Measurements from ENCODE around the gene AFF3. TPM values are rescaled to one million over a fixed set of nuclear protein-coding genes. Genes with fewer than 3 reads are reported as not detected.

The AFF3 gene
- total and polyA plus RNA-seq, 2 of the 8 experiments (the other 6 are each of a cell fraction or from before 2014, with no cell fraction given): 0.27 to 3.0 TPM

DNA sequence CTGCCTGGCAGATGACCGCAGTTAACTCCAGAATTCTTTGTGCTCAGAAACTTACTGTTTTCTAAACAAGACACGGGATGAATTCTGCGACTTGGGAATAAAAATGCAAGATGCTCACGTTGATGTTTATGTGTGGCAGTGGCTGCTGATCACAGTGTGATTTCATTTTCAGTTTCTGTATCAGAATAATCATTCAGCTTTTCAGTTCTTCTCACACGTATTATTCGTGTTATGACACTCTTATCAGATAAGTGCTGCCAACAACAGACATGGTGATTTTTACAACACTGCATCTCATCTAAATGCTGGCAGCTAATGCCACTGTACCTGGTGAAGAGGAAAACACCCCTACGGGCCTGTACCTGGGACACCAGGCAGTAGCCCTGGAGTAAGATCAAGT is 379.7 kb downstream of the AFF3 start:
- POLR2A ChIA-PET (ENCODE audit: partially characterized antibody): no interaction called here
- no peak for FAIRE-seq
- Histone ChIP-seq H3K4me3 (ENCODE audit: extremely low read depth in 1 of 4, insufficient read depth in 2 of 4, low read depth in 3 of 4, low read length in 4 of 4) (no peak overlapping the region), H3K18ac (ENCODE audit: extremely low read depth, low read length) (no peak overlapping the region), H2BK12ac (ENCODE audit: low read depth, low read length) (no peak overlapping the region), H3K27me3 (replicated peaks in 1 of 4; ENCODE audit: control insufficient read depth in 3 of 4, extremely low read depth in 1 of 4, insufficient read depth in 3 of 4, low read length in 3 of 4) (no peaks in the 10 kb centered on the region; a peak in 1 of 7 replicates), H3K79me2 (ENCODE audit: control insufficient read depth in 1 of 2, insufficient read depth in 2 of 2, low read length in 2 of 2) (no peaks in the 10 kb centered on the region), H3K27ac (ENCODE audit: low read depth, low read length) (no peak overlapping the region), H2BK20ac (ENCODE audit: low read length) (no peak overlapping the region), H3K4me1 (replicated peaks in 1 of 4; ENCODE audit: control insufficient read depth in 3 of 4, insufficient read depth in 4 of 4, low read length in 3 of 4) (no peaks in the 10 kb centered on the region; a peak in 1 of 7 replicates), H2AFZ (ENCODE audit: low read length) (no peak overlapping the region), H3K14ac (ENCODE audit: insufficient read length) (no peak overlapping the region), H3K56ac (replicated peaks; ENCODE audit: insufficient read length, low read depth, low read length) (no peak overlapping the region), H2BK15ac (ENCODE audit: low read length) (no peak overlapping the region), H4K8ac (ENCODE audit: extremely low read depth, insufficient read depth, low read length) (no peak overlapping the region), H3K23ac (ENCODE audit: insufficient read length) (no peak overlapping the region), H4K20me1 (replicated peaks in 1 of 2; ENCODE audit: control insufficient read depth in 1 of 2, insufficient read depth in 2 of 2, low read length in 2 of 2) (no peaks in the 10 kb centered on the region), H3K4ac (replicated peaks; ENCODE audit: insufficient read length, low read depth, low read length) (no peak overlapping the region), H3K36me3 (ENCODE audit: control insufficient read depth in 2 of 4, insufficient read depth in 4 of 4, low read length in 3 of 4) (no peaks in the 10 kb centered on the region), H4K5ac (ENCODE audit: insufficient read length, low read depth, low read length) (no peak overlapping the region), H4K91ac (replicated peaks; ENCODE audit: insufficient read length, low read length) (no peak overlapping the region), H3K79me1 (ENCODE audit: low read depth, low read length) (no peaks in the 10 kb centered on the region), H3K9ac (replicated peaks in 1 of 4; ENCODE audit: extremely low read depth in 1 of 4, low read depth in 3 of 4, low read length in 3 of 4) (no peak overlapping the region), H2BK5ac (ENCODE audit: low read depth, low read length) (no peak overlapping the region), H2AK5ac (ENCODE audit: low read depth, low read length) (no peak overlapping the region), H2BK120ac (replicated peaks; ENCODE audit: low read depth, low read length) (no peak overlapping the region), H3K23me2 (ENCODE audit: low read depth, low read length) (no peaks in the 10 kb centered on the region), H3K4me2 (ENCODE audit: insufficient read depth in 1 of 2, low read depth in 2 of 2, low read length in 2 of 2) (no peak overlapping the region), H3K9me3 (ENCODE audit: insufficient read depth in 2 of 2, low read depth in 1 of 2, low read length in 1 of 2) (no peaks in the 10 kb centered on the region)
- CTCF ChIA-PET (ENCODE audit: partially characterized antibody): interaction anchor here (1.2 kb wide), 1 partner anchor 56 kb away, joined by 3 read pairs; no protein-coding TSS in a partner anchor
- no peak for DNase-seq (ENCODE audit: low read depth in 1 of 2, low spot score in 2 of 2)
- WGBS, 2 experiments (ENCODE audit: extremely low coverage in 1 of 2, insufficient coverage in 1 of 2, insufficient read length in 1 of 2, insufficient replicate concordance in 2 of 2, low coverage in 1 of 2, low lambda C conversion rate in 2 of 2, missing lambda C conversion rate in 1 of 2): 89% methylated on average over 7 of the region's 7 CpGs; no CpG with 5 or more reads in 1 of the 2 experiments
- TF ChIP-seq CBX8 (IDR thresholded peaks at IDR 0.05; ENCODE audit: borderline replicate concordance, low read depth, low read length) (no peak), BACH1 (IDR thresholded peaks at IDR 0.05; ENCODE audit: low read length) (no peak), SRF (IDR thresholded peaks at IDR 0.05; ENCODE audit: low read depth, low read length) (no peak), SUZ12 (IDR thresholded peaks at IDR 0.05; ENCODE audit: low read length) (no peak), SAP30 (IDR thresholded peaks at IDR 0.05; ENCODE audit: insufficient read depth, insufficient replicate concordance, low read length) (no peak), SIX5 (IDR thresholded peaks at IDR 0.05; ENCODE audit: low read depth, low read length) (no peak)
